ENCODE data around the gene GJD4.

The GJD4 gene

DNA sequence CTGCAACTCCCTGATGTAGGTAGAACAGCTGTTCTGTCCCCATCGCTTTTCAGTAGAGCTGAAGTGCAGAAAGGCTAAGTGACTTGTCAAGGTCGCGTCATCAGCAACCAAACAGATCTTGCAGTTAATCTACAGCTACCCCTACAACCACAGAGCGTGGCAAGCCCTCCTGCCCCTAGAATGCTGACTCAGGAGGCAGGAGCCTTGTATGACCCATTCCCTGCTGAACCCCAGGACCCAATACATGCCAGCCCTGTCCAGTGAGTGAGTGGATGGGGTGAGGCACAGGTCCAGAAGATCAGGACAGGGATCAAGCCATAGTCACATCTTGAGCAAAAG, 26.6 kb upstream of the GJD4 start:
- DNase-seq (ENCODE audit: extremely low read depth, low read depth), result no peak
- TF ChIP-seq, protein P1, sequence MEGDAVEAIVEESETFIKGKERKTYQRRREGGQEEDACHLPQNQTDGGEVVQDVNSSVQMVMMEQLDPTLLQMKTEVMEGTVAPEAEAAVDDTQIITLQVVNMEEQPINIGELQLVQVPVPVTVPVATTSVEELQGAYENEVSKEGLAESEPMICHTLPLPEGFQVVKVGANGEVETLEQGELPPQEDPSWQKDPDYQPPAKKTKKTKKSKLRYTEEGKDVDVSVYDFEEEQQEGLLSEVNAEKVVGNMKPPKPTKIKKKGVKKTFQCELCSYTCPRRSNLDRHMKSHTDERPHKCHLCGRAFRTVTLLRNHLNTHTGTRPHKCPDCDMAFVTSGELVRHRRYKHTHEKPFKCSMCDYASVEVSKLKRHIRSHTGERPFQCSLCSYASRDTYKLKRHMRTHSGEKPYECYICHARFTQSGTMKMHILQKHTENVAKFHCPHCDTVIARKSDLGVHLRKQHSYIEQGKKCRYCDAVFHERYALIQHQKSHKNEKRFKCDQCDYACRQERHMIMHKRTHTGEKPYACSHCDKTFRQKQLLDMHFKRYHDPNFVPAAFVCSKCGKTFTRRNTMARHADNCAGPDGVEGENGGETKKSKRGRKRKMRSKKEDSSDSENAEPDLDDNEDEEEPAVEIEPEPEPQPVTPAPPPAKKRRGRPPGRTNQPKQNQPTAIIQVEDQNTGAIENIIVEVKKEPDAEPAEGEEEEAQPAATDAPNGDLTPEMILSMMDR (IDR thresholded peaks at IDR 0.05; ENCODE audit: low read depth, low read length), result no peak

DNA sequence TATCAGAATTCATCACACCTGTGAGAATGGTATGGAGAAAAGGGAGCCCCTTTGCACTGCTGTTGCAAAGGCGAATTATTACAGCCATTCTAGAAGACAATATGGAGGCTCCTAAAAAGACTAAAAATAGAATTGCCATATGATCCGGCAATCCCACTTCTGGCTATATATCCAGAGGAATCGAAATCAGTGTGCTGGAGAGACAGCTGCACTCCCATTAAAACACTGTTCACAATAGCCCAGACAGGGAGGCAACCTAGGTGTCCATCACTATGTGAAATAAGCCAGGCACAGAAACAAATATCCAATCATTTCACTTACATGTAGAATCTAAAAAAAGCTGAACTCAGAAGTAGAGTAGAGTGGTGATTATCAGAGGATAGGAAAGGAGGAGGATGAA, 26.0 kb upstream of the GJD4 start:
- TF ChIP-seq, protein P1 (IDR thresholded peaks at IDR 0.05; ENCODE audit: low read depth, low read length), result no peak
- no peak for DNase-seq (ENCODE audit: extremely low read depth, low read depth)

DNA sequence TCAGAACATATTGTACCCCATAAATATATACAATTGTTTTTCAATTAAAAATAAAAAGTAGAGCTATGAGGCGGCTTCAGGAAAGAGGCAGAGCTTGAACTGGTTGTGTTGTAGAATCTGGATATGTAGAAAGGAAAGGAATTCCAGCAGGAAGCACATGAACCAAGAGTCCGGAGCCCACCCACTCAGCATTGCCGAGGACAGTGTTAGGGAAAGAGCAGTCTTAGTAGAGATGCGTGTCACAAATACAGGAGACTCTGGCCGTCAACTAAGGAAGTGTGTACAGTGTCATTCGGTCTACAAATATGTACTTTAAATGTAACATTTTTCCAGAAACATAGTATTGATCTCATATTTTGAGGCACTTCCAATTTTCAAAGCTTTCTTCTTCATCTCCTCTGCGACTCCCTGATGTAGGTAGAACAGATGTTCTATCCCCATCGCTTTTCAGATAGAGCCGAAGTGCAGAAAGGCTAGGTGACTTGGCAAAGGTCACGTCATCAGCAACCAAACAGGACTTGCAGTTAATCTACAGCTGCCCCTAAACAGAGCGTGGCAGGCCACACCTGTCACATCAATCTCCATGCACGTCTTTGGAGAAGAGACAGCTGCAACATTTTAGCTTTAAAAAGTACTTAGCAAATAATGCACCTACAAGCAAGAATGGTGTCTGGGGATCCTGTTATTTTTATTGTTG, 25.3 kb upstream of the GJD4 start:
- no peak for DNase-seq (ENCODE audit: extremely low read depth, low read depth)
- TF ChIP-seq, protein P1 (IDR thresholded peaks at IDR 0.05; ENCODE audit: low read depth, low read length), result no peak

DNA sequence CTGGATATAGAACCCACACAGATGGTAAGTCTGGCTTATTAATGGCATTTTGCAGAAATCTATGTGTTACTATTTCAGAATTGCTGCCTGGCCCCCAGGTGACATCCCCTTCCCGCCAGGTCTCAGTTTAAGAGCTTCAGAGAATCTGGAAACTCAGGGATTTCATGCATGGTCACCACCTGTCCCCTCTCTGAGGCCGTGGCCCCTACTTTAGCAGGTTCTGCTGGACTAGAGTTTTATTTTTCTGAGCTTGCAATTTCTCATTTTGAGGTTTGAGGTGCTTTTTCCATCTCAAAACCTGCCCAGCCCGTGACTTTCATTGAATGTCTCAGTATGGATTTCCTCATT, 24.7 kb upstream of the GJD4 start:
- TF ChIP-seq, protein P1 (IDR thresholded peaks at IDR 0.05; ENCODE audit: low read depth, low read length), result no peak
- no peak for DNase-seq (ENCODE audit: extremely low read depth, low read depth)

DNA sequence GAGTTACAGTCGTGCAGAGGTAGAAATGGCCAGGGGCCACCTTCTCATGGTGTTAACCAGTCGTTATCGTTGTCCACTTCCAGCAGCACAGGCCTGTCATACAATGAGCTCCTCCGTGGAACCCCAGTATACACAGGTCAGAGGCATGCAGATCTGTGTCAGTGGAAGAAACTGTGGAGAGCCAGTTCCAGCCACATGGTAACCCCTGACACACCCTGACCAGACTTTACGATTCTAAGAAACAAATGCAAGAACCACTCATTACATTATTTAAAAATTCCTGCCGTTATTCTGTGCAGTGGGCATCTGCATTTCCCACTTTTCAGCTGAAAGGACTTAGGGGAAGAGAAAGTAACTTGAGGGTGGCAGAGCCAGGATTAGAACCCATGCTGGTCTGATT, 23.5 kb upstream of the GJD4 start:
- TF ChIP-seq, protein P1 (IDR thresholded peaks at IDR 0.05; ENCODE audit: low read depth, low read length), result no peak
- no peak for DNase-seq (ENCODE audit: extremely low read depth, low read depth)

DNA sequence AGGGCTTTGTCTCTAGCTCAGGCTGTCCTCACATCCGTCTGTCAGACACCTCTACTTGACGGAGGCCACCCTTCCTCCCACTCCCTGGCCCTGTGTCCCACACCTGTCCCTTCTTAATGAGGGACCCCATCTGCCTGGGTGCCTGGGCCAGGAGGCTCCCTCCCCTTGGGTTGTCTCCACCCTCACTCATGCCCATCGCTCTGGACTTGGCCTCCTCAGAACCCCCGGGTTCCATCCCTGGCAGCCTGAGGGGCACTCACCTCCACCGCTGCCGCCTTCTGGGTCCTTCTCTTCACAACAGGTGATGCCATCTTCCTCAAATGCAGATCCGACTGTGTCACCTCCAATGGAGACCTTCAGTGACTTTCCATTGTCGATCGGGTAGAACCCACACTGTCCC, 20.2 kb upstream of the GJD4 start:
- no peak for DNase-seq (ENCODE audit: extremely low read depth, low read depth)

DNA sequence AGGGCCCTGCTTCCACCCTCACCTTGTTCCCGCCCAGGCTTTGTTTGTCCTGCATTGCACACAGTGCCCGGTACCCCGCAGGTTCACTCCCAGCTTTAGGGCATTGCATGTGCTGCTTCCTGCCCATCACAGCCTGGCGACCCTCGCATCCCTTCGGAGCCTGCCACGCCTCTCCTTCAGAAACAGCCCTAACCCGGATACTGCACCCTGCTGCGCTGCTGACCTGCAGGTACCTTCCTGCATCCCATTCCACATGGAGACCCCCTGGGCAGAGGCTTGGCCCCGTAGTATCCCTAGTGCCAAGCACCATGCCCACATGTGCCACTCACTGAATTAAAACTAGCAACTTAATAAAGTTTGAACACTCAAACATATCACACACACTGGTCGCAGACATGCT, 19.8 kb upstream of the GJD4 start:
- TF ChIP-seq, protein P1 (IDR thresholded peaks at IDR 0.05; ENCODE audit: low read depth, low read length), result no peak
- no peak for DNase-seq (ENCODE audit: extremely low read depth, low read depth)

More for the DNA sequence above, 20.2 kb upstream of the GJD4 start:
- TF ChIP-seq, protein P1 (IDR thresholded peaks at IDR 0.05; ENCODE audit: low read depth, low read length), result no peak
